Stimulated activated CD8-positive, alpha-beta memory T cell treated with anti-CD3 and anti-CD28 coated beads, Interleukin-15, amount 100 ng/mL, for 4 hours (primary cell): ENCODE results near the gene LIPJ.
A peak's percentile ranks its signal among the peaks of the same experiment; 100 is the strongest.

ENCODE experiments used
- DNase-seq, 2 donors: peaks; one replicate each; pipeline ENCODE4 v3.0.0-alpha.2; 2020; ENCODE audit warnings: low read depth in 2 of 2

LIPJ gene, protein sequence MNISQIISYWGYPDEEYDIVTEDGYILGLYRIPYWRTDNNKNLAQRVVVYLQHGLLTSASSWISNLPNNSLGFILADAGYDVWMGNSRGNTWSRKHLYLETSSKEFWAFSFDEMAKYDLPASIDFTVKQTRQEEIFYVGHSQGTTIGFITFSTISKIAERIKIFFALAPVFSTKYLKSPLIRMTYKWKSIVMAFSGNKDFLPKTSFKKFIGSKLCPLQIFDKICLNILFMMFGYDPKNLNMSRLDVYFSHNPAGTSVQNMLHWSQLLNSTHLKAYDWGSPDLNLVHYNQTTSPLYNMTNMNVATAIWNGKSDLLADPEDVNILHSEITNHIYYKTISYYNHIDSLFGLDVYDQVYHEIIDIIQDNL

DNA sequence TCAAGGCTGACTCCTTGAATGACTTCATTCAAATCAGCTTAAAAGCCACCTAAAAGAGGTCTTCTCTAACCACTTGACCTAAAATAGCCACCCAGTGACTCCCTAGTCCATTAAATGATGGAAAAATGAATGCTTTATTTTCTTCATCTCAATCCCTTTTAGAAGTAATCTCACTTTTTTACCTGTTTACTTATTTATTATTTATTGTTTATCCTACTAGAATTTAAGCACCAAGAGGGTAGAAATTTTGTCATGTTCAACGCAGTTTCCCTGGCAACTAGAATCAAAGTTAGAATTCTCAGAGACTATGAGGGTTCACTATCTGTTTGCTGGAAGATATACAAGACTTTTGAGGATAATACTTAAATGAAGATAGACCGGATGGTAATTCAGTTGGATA is at the start of gene LIPJ:
TSS of gene LIPJ (plus strand) at position 301 of the 400 bp plus-strand sequence. CDS start 3,926 bp downstream, outside the sequence.
- no peak for DNase-seq

DNA sequence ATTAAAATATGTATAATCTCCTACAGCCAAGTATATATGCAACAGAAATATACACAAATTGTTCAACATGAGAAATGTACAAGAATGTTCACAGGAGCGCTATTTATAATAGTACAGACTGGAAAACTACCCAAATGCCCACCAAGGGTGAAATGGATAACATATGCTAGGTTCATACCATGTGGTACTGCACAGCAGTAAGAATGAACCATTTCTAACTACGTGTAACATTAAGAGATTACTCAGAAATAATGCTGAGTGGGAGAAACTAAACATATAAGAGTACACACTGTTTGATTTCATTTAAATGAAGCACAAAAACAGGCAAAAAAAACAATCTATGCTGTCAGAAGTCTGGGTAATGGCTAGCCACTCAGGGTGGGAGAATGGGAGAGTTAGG is 49.2 kb upstream of the LIPJ start:
- no peak for DNase-seq

DNA sequence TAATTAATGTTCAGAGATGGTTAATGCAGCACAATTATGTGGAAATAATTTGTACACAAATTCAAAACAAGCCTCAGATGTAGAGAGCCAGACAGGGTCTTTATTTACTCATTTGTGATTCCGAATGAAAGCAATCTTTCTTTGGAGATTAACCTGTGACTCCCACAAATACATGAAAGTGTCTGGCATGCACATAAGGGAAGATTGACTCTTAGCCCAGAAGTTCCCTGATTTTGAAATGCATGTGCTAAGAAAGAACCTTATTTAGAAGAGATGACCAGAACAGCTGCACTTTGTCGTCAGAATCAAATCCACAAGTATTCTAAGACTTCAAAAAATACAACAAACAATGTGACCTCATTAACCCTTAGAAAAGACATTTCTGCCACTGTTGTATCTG is 48.5 kb upstream of the LIPJ start:
- no peak for DNase-seq

DNA sequence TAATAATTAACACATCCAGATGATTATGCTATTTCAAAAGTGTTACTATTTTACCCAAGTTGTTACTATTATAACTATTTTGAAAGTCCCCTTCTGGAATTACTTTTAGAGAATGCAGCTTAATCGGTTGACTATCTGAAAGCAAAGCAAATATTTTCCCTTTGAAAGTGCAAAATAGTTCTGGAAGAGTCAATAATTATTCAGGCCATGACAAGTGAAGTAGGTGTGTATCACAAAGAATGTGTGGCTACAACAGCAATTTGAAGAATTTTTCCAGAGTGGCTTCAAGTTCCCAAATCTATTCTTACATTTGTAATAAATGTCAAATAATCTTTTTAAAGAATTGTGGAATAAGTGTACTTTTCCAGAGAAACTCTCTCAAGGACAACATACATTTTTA is 46.2 kb upstream of the LIPJ start:
- no peak for DNase-seq

DNA sequence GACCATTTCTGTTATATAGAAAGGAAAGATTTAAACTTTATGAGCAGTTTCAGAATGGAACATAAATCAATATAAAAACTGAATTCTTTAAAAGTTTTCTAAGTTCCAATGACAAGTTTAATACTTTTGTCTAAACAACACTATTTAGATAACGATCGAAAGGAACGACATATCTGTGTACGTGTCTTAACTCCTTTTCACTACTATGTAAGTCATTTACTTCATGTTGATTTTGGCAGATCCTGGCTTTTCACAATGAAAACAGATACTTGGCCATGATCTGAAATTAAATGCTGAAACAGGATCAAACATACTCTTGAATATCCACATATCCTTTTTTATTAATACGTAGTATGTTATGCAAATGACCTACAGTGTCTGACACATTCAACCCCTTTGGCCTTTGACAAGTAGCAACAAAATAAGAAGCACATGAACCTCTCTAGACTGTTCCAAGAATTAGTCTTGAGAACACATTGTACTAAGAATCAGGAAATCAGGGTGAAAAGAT is 45.4 kb upstream of the LIPJ start:
- no peak for DNase-seq

DNA sequence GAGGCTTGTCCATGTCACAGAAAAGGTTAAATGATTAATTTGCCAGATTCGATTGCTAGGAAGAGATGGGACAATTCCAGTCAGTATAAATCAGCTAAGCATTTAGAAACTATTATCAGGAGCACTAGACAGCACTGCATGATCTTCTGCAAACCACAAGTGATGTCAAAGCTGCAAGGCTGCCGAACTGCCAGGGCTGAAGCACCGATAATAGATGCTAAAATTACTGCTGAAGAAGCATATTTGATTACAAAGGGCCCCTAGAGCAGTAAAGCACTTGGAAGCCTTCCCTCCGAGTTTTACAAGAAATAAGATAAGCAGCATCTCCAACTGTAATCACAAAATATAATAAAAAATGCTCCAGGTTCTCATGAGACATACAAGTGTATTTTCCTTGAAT is 44.0 kb upstream of the LIPJ start:
- no peak for DNase-seq

DNA sequence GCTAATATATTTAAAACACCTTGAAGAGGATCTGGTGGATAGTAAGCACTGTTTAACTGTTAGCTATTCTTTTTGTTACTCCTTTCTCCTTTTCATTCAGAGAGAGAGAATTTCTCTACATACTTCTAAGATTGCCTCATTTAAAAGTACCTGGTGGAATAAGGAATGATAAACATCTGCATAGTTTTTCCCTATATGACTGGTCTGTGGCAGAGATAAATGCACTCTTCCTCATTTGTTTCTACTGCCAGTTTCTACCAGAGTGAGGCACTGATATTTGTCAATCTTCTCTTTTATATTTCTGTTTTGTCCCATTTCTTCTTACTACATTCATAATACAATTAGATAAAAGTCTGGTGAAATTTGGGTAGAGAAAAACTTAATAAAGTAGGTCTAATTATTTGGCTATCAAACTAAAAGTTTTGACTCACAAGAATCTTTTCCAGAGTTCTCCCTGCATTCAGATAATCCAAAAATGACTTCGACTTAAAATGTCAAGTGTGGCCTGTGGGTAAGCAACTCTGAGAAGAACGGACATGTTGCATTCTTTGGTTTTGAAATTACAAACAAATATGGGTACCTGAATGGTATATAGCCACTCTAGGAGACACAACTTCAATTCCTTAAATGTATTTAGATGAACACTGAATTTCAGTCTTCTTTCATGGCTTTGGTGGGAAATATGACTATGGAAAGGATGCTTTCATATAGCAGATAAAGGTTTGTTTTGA is 42.3 kb upstream of the LIPJ start:
- no peak for DNase-seq

DNA sequence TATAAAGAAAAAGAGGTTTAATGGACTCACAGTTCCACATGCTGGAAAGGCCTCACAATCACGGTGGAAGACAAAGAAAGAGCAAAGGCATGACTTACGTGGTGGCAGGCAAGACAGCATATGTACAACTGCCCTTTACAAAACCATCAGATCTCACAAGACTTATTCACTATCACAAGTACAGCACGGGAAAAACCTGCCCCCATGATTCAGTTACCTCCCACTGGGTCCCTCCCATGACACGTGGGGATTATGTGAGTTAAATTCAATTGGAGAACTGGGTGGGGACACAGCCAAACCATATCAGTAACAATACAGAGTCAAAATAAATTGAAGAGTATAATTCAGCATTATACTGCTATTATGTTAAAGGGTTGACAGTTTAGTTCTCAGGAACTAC is 41.2 kb upstream of the LIPJ start:
- no peak for DNase-seq

DNA sequence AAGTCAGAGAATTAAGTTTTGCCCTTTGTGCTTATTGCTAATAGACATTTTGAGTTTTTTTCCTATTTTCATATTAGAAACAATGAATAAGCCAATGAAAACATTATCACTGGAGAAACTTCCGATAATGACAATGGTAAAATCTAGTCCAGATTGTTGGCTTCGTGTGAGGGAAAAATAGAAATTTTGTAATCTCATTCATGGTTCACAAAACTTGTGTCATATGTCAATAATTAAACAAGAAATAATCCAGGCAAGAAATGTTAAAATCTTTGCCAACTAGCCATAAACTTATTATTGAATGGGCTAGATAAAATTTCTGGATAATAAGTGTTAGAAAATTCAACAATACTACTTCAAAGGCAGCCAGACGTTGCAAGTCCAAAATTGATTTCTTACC is 40.1 kb upstream of the LIPJ start:
- DNase-seq = no peak

DNA sequence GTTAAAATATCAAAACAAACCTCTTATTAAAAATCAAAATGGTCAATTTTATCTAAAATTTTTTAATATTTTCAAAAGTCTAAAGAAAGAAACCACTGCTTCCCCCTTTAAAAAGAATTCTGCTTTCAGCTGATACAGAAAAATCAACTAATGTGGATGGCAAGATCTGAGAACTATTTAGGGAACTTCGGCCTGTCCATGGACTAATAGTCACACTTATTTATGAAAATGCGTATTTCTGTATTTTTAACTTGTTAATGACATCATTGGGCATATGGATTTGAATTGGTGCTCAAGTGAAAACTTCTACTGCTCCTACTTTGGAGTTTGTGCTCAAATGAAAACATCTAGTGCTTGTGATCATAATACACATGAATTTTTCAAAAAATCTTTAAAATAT is 35.3 kb upstream of the LIPJ start:
- DNase-seq = no peak

DNA sequence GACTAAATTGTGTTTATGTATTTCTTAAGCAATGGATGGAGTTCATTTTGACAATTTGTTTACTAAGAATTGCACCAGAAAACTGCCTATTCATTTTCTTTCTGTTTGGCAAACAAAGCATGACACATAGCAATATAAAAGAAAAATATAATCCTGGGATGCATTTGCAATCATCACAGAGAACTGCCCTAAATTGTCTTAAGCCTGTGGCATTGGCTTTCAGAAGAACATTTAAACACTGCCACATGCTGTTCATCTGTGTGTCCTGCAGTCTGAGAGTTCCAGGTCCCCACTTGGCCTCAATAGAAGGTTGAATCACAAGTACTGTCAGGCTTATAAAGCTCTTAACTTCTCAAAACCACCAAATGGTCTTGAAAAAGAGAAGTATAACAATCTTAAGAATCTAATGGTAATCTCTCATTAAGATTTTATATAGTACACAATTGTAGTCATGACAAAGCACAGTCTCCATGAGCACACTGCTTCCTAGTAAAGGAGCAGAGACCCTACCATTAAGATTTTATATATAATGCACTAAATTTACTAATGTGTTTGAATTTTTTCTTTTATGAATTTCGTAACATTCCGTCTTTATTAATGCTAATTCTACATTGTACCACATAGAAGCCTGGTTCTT is 33.3 kb upstream of the LIPJ start:
- DNase-seq = no peak

DNA sequence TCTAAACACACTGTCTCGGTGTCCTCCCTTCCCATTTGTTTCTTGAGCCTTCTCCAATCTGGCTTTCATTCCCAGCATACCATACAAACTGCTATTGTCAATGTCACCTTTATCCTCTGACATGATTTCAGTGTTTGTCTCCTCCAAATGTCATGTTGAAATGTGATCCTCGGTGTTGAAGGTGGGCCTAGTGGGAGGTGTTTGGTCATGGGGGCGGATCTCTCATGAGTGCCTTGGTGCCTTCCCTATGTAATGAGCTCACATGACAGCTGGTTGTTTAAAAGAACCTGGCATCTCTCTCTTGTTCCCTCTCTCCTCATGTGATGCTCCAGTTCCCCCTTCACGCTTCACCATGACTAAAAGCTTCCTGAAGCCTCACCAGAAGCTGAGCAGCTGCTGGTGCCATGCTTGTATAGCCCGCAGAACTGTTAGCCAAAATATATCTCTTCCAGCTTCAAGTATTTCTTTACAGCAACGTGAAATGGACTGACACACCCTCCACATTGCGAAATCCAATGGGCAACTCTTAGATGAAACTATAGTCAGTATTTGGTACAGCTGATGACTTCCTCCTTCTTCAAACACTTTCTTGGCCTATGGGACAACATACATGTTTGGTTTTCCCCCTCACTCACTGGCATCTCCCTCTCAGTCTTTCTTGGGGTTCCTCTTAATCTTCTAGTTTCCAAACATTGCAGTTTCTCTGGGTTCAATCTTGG is 31.2 kb upstream of the LIPJ start:
- no peak for DNase-seq

DNA sequence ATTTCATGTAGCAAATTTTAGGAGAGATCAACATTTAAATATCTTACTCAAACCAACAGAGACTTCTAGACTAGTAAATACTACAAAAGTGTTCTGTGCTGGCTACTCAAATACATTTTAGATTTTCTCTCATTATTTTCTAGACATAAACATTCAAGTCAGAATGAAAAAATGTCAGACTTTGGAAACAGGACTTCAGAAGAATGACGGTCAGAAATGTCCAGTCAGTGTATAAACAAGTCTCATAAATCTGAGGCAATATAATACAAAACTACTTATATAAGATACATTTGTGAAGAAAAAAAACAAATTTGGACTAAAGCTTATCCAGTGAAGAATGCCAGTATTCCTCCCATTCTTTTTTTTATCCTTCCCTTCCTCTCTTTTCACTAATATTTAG is 29.3 kb upstream of the LIPJ start:
- no peak for DNase-seq

DNA sequence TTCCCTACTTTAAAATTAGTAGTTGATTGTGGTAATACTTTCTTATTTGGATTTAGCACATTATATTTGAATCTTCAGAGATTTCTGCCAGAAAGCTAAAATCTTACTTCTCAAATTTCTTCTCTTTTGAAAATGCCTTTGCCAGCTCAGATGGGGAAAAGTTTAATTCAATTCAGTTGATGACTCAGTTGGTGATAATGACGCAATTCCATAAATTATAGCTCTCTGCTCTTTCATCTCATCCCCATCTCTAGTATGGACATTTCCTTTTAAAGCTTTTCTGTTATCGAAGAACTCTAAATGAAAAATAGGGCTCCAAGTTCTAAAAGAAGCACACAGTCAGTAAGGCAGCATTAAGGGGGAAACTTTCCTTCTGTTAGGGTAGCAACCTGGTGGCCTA is 28.9 kb upstream of the LIPJ start:
- no peak for DNase-seq

DNA sequence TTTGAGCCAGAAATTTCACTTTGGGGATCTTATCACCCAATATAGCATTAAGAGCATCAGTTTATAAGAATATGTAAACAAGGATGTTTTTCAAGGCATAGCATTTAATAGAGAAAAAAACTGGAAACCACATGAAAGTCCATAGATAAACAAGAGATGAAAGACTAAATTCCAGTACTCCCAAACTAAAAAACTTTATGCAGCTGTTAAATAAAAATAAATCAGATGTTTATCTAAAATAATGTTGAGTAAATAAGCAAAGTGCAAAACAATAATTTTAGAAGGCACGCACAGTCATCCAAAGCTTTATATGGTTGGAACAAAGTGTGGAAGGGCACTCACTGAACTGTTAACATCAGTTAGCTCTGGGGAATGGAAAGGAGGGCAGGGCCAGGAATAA is 24.4 kb upstream of the LIPJ start:
- no peak for DNase-seq

DNA sequence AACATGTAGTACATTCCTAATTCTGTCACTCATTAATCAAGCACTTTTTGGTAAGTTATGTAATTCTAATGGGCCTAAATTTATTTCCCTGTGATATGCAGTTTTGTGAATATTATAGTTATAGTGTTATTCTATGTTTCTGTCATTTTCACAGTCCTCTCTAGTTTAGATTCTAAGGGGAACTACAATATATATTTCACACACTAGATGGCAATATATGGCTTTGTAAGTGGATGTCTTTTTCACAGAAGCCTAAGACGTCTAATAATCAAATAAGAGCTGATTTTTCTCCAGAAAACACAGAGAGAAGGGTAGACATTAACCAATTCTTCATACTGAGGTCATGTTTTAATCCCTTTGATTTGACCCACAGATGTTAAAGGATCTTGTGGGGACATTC is 21.5 kb upstream of the LIPJ start:
- no peak for DNase-seq

DNA sequence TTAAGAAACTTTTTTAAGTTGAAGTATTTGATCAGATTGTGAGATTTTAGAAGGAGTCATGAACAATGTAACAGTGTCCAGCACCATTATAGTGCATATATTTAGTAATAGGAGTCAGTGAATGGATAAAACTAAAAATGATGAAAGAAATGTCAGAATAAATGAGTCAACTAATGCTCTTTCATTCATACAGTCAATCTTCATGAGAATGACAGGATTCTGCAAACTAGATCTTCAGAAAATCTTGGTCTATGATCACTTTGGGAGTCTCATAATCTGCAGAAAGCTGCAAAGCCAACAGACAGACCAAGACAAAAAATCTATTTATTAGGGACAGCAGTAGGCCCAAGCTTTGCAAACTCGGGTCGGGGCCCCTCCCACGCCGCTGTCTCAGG is 4.2 kb upstream of the LIPJ start:
- no peak for DNase-seq

DNA sequence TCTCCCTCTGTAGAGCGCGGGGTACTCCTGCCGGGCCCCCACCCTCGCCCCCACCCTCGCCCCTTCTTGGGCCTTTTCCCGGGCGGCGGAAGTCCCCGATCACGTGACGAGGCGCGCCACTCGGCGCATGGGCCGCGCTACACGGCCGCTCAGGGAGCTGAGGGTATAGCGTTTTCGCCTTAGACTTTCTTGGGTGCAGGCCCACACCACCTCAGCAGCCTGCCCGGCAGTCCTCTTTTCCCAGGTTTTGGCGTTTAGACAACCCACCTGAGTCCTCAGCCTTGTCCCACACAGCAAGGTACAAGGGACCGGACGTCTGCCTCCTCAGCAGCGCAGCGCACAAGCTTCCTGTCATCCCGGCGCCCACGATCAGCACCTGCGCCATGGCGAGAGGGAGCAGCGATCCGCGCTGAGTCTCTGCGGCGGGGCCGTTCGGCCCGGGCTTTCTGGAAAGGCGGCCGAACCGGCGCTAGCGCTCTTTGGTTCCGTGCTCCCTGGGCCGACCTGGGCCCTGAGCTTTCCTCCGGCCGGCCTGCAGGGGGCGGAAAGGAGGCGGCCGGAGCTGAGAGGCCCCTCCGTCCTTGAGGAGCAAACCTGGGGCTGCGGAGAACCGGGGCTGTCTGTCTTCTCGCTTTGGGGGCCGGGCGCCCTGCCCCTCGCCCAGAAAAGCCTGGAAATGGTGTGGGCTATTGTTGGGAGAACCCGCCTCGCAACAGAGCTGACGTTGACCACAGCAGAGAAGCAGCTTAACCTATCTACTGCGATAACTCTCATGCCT is 3.6 kb upstream of the LIPJ start, which contains the start of gene RNLS:
TSS of gene RNLS (minus strand) at position 513 of the 778 bp plus-strand sequence.
- peak; percentile 43 to 46 for DNase-seq

DNA sequence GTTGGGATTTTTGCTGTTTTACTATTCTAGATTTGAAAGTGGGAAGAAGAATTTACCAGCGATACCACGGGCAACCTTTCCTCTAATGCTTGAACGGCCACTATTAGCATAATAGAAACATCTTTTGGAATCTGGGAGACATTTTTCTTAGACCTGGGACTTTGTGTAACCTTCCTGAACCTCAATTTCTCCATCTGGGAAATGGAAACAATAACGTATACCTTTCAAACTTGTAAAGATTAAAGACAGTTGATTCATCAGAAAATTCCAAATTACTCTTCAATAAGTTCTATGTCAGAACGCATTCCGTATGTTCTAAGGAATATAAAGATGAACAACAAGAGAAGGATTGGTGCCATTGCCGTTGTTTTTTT is 3.0 kb upstream of the LIPJ start:
- DNase-seq = no peak

DNA sequence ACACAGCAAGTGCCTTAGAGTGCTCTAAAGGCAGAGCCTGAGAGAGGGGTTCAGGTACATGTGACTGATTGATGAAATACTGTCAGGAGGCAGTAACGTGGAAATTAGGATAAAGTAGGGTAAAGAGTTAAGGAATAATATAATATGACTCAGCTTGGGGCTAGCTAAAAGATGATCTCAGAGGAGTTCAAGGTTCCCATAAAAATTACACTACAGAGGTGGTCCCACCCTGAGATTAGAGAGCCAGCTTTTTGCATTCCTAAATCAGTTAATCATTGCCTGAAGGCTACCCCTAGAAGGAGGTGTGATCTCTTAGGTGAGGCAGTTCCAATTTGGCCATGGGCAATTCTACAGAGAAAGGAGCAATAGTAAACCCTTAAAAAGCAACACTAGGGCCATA is 5.8 kb downstream of the LIPJ start:
- no peak for DNase-seq

DNA sequence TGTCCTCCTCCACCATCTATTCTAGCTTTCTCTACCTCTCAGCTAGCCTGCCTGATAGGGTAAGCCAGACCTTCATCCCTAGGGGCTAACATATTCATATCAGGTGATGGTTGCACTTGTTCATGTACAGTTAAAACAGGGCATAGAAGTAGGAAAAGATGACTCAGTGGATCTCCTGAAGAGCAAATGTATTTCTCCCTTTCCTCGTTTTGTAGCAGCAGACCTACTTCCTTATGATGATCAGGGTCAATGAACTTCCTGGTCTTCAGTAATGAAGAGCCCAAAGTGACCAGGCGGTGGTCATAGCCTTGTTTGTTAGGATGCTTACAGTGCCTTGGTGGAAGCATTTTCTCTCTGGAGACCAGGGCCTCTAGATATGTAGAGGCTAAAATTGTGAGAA is 6.3 kb downstream of the LIPJ start:
- DNase-seq = no peak
